Endothelial cell of umbilical vein (primary cell): ENCODE data around the gene STRIP2. TPM values are rescaled to one million over a fixed set of nuclear protein-coding genes. Genes with fewer than 3 reads are reported as not detected.

Experiments used
- BruUV-seq: library from RNA; stranded (reverse); fragments of 400-500 nt; replicated peaks from 2 replicates; lab custom pipeline; 2021; lab: Mats Ljungman, UMichigan
- CTCF ChIA-PET: fragments of 300-600, 350-600 bp; sonication (Branson Sonifier 250); formaldehyde crosslinking; loops from one replicate; lab custom pipeline; 2021; ENCODE audit warnings: antibody characterized with exemption, inconsistent platforms; lab: Charles Lee
- POLR2A ChIA-PET: fragments of 300-600, 350-600 bp; sonication (Branson Sonifier 250); formaldehyde crosslinking; loops from one replicate; lab custom pipeline; 2021; ENCODE audit warnings: antibody characterized with exemption, inconsistent platforms; lab: Charles Lee
- DNase-seq: peaks from one replicate; pipeline ENCODE4 v3.0.0-alpha.2; 2011; ENCODE audit warnings: low read depth, low spot score
- FAIRE-seq: peaks from 2 replicates; lab custom pipeline; 2011; peaks lifted over from hg19 to GRCh38; lab: Jason Lieb, UNC
- H2AFZ ChIP-seq: 2 replicates; pipeline ENCODE4 v1.6.0; 2012; ENCODE audit warnings: low read depth, low read length, control low read depth, inconsistent platforms
- H3K27ac ChIP-seq: 2 replicates; pipeline ENCODE4 v1.5.1; 2011; ENCODE audit warnings: low read depth, mild to moderate bottlenecking, control low read depth, low read length, moderate library complexity; ENCODE audit not compliant: insufficient read depth
- H3K27me3 ChIP-seq, 2 experiments: 2 replicates each; pipeline versions ENCODE4 v1.6.0 to v1.6.1; 2011; ENCODE audit warnings: low read length in 2 of 2, mixed read lengths in 1 of 2; ENCODE audit not compliant: control insufficient read depth in 2 of 2, insufficient read depth in 2 of 2
- H3K36me3 ChIP-seq, 2 experiments: 2 replicates in 1 of 2; 3 replicates in 1 of 2; pipeline ENCODE4 v1.5.1; 2011; ENCODE audit warnings: low read length in 2 of 2, mild to moderate bottlenecking in 1 of 2, moderate library complexity in 1 of 2; ENCODE audit not compliant: control insufficient read depth in 2 of 2, insufficient read depth in 2 of 2; ENCODE audit errors: extremely low read depth in 1 of 2
- H3K4me1 ChIP-seq: 3 replicates; pipeline ENCODE4 v1.5.1; 2011; ENCODE audit warnings: mild to moderate bottlenecking, low read length; ENCODE audit not compliant: control insufficient read depth, insufficient read depth; ENCODE audit errors: extremely low read depth
- H3K4me2 ChIP-seq: 2 replicates; pipeline ENCODE4 v1.6.1; 2011; ENCODE audit warnings: low read length, control low read depth, mixed read lengths; ENCODE audit not compliant: insufficient read depth
- H3K4me3 ChIP-seq, 3 experiments: fragments of 200-600 bp in 1 of 3; sonication (generic), shearing (Covaris generic) in 1 of 3; replicated peaks in 1 of 3; 2 replicates each; pipeline ENCODE4 v1.5.1; 2011 to 2016; ENCODE audit warnings: control low read depth in 3 of 3, low read length in 3 of 3, mild to moderate bottlenecking in 2 of 3, inconsistent platforms in 1 of 3, low read depth in 1 of 3, moderate library complexity in 1 of 3; ENCODE audit not compliant: insufficient read depth in 1 of 3
- H3K79me2 ChIP-seq: 2 replicates; pipeline ENCODE4 v1.6.0; 2012; ENCODE audit warnings: low read length, inconsistent platforms; ENCODE audit not compliant: control insufficient read depth, insufficient read depth
- H3K9ac ChIP-seq: replicated peaks from 2 replicates; pipeline ENCODE3; 2011; ENCODE audit warnings: low read length, control low read depth; ENCODE audit not compliant: insufficient read depth; ENCODE audit errors: extremely low read depth
- H3K9me1 ChIP-seq: replicated peaks from 3 replicates; pipeline ENCODE4 v1.6.0; 2011; ENCODE audit warnings: mild to moderate bottlenecking, low read length; ENCODE audit not compliant: control insufficient read depth, insufficient read depth; ENCODE audit errors: extremely low read depth
- H3K9me3 ChIP-seq: replicated peaks from 2 replicates; pipeline ENCODE4 v1.5.1; 2012; ENCODE audit warnings: low read length, inconsistent platforms; ENCODE audit not compliant: control insufficient read depth, insufficient read depth
- H4K20me1 ChIP-seq: replicated peaks from 2 replicates; pipeline ENCODE3; 2011; ENCODE audit warnings: mild to moderate bottlenecking, low read length; ENCODE audit not compliant: control insufficient read depth, insufficient read depth; ENCODE audit errors: extremely low read depth
- EZH2 ChIP-seq: IDR thresholded peaks from 2 replicates; pipeline ENCODE4 v1.6.1; 2012; ENCODE audit warnings: borderline replicate concordance, low read depth, mild to moderate bottlenecking, moderate library complexity, low read length, inconsistent platforms; ENCODE audit not compliant: severe bottlenecking
- FOS ChIP-seq: IDR thresholded peaks from 2 replicates; pipeline ENCODE4 v1.6.1; 2011; ENCODE audit warnings: mild to moderate bottlenecking, low read length, moderate library complexity, borderline replicate concordance; ENCODE audit not compliant: insufficient read depth
- GATA2 ChIP-seq: IDR thresholded peaks from 2 replicates; pipeline ENCODE4 v1.7.0; 2011; ENCODE audit warnings: low read depth, mild to moderate bottlenecking, moderate library complexity, mixed read lengths, low read length; ENCODE audit not compliant: insufficient read length, insufficient read depth
- JUN ChIP-seq: IDR thresholded peaks from 2 replicates; pipeline ENCODE4 v1.6.1; 2011; ENCODE audit warnings: borderline replicate concordance, low read depth; ENCODE audit not compliant: insufficient read length, insufficient read depth
- MAX ChIP-seq: IDR thresholded peaks from 2 replicates; pipeline ENCODE4 v1.6.1; 2011; ENCODE audit not compliant: insufficient read depth, insufficient read length
- MYC ChIP-seq: IDR thresholded peaks from one replicate; pipeline ENCODE4 v1.6.1; 2011; ENCODE audit warnings: mild to moderate bottlenecking, low read depth, low read length
- POLR2A ChIP-seq: IDR thresholded peaks from 2 replicates; pipeline ENCODE4 v1.6.1; 2012; ENCODE audit warnings: low read depth, mild to moderate bottlenecking, control low read depth, low read length
- POLR2AphosphoS5 ChIP-seq: IDR thresholded peaks from 2 replicates; pipeline ENCODE4 v1.6.1; 2012; ENCODE audit warnings: low read depth, mild to moderate bottlenecking, control low read depth, low read length, moderate library complexity; ENCODE audit not compliant: insufficient read depth
- dilution Hi-C: fragments of 300-500 bp; cut with MboI; formaldehyde crosslinking; loops from one replicate; pipeline ENCODE4 v1.15.0; 2019; ENCODE audit warnings: low sequenced_read_pairs; ENCODE audit not compliant: extremely low pct_ligation_motif_present
- intact Hi-C: fragments of 100-400 bp; cut with micrococcal nuclease; formaldehyde crosslinking; loops from one replicate; pipeline ENCODE4 v1.10.0; 2022
- polyA plus RNA-seq, 4 experiments: library from polyadenylated mRNA; depleted of rRNA in 3 of 4; stranded (reverse) in 3 of 4; unstranded in 1 of 4; fragments of >200 nt; gene quantifications; 2 replicates each; pipeline versions ENCODE4 v1.2.1 to v1.2.3, GENCODE V29; 2011 to 2012; ENCODE audit warnings: missing spikeins in 1 of 4
- total RNA-seq: library from RNA; stranded (reverse); gene quantifications from 2 replicates; pipeline ENCODE4 v1.2.3, GENCODE V29; 2021

STRIP2 gene
- total and polyA plus RNA-seq, 2 donors (not counting 3 experiments of a cell fraction or from before 2014, with no cell fraction given): 3.4 to 10.0 TPM

- CTCF ChIA-PET: interaction anchor here (1.0 to 2.0 kb wide), 4 partner anchors 112 to 261 kb away, joined by 3 to 8 read pairs (median 6); no protein-coding TSS in a partner anchor
- no peak overlapping the region for H3K9ac ChIP-seq
- H3K9me3 ChIP-seq: no peaks in the 10 kb centered on the region
- H3K36me3 ChIP-seq: peaks cover 0 to 2% of the 10 kb centered on the region in 2 experiments
- H4K20me1 ChIP-seq: no peaks in the 10 kb centered on the region
- intact Hi-C loops (loop anchor here (10.0 kb wide), 1 partner anchor 535 kb away; no protein-coding TSS in a partner anchor), dilution Hi-C loops (no loop called here)
- TF ChIP-seq POLR2A (no peak), JUN (no peak), GATA2 (no peak), EZH2 (no peak), POLR2AphosphoS5 (no peak), MAX (no peak), FOS (no peak), MYC (no peak)
- H2AFZ ChIP-seq: no peak overlapping the region
- no peak overlapping the region for H3K4me2 ChIP-seq
- H3K9me1 ChIP-seq: no peaks in the 10 kb centered on the region
- H3K4me1 ChIP-seq: no peaks in the 10 kb centered on the region
- BruUV-seq: no TSS peak
- DNase-seq: no peak
- POLR2A ChIA-PET: no interaction called here
- H3K27me3 ChIP-seq: no peaks in the 10 kb centered on the region
- no peak overlapping the region for H3K4me3 ChIP-seq
- FAIRE-seq: no peak
- H3K27ac ChIP-seq: no peak overlapping the region
- H3K79me2 ChIP-seq: no peaks in the 10 kb centered on the region
Measured at GRCh38 chr7:129479831-129480230, 45.6 kb downstream of the STRIP2 start.
